GM12878 (cell line): ENCODE data around the gene MRPL16. TPM values are rescaled to one million over a fixed set of nuclear protein-coding genes. Genes with fewer than 3 reads are reported as not detected.

Source experiments
- CHD1 ChIP-seq: IDR thresholded peaks from 2 replicates; pipeline ENCODE4 v1.6.1; 2012; ENCODE audit warnings: low read depth, low read length, improper control_type of control experiment
- CUX1 ChIP-seq: IDR thresholded peaks from 2 replicates; pipeline ENCODE4 v1.6.1; 2012; ENCODE audit warnings: improper control_type of control experiment, low read depth, low read length; ENCODE audit not compliant: insufficient replicate concordance
- EZH2 ChIP-seq: IDR thresholded peaks from 2 replicates; pipeline ENCODE4 v1.6.1; 2012; ENCODE audit warnings: low read depth, mild to moderate bottlenecking, control low read depth, inconsistent platforms, low read length, borderline replicate concordance; ENCODE audit not compliant: control insufficient read depth
- NR2C1 ChIP-seq: fragments of 450-650 bp; IDR thresholded peaks from 2 replicates; pipeline ENCODE4 v1.6.1; 2017; ENCODE audit warnings: antibody characterized with exemption, mild to moderate bottlenecking, moderate library complexity
- NRF1 ChIP-seq: conservative IDR thresholded peaks from 2 replicates; pipeline ENCODE4 v1.6.1; 2011; ENCODE audit warnings: mild to moderate bottlenecking, low read depth, low read length, improper control_type of control experiment
- PKNOX1 ChIP-seq: fragments of 450-650 bp; IDR thresholded peaks from 2 replicates; pipeline ENCODE4 v1.6.1; 2016; ENCODE audit warnings: mild to moderate bottlenecking
- POLR2AphosphoS5 ChIP-seq: IDR thresholded peaks from 2 replicates; pipeline ENCODE4 v1.6.1; 2011; ENCODE audit warnings: mild to moderate bottlenecking, low read length, inconsistent platforms
- SUPT20H ChIP-seq: IDR thresholded peaks from 2 replicates; pipeline ENCODE4 v1.6.1; 2011; ENCODE audit warnings: low read depth, mild to moderate bottlenecking, low read length, moderate library complexity, borderline replicate concordance; ENCODE audit not compliant: control insufficient read depth
- TAF1 ChIP-seq: IDR thresholded peaks from 2 replicates; pipeline ENCODE4 v1.6.1; 2011; ENCODE audit warnings: mild to moderate bottlenecking, low read depth, low read length, borderline replicate concordance
- TBL1XR1 ChIP-seq: IDR thresholded peaks from 2 replicates; pipeline ENCODE4 v1.6.1; 2012; ENCODE audit warnings: low read depth, low read length, improper control_type of control experiment
- ZBED1 ChIP-seq: IDR thresholded peaks from 2 replicates; pipeline ENCODE4 v1.6.1; 2016; ENCODE audit warnings: borderline replicate concordance
- ZNF274 ChIP-seq: IDR thresholded peaks from one replicate; pipeline ENCODE4 v1.8.0; 2011; ENCODE audit not compliant: insufficient read length, insufficient read depth
- ZNF592 ChIP-seq: fragments of 450-650 bp; IDR thresholded peaks from 2 replicates; pipeline ENCODE4 v1.6.1; 2017; ENCODE audit warnings: mild to moderate bottlenecking, moderate library complexity
- ZNF687 ChIP-seq: fragments of 450-650 bp; IDR thresholded peaks from 2 replicates; pipeline ENCODE4 v1.6.1; 2017; ENCODE audit warnings: mild to moderate bottlenecking, moderate library complexity
- polyA plus RNA-seq, 11 experiments: library from polyadenylated mRNA; depleted of rRNA in 4 of 11; unstranded in 6 of 11; stranded (reverse) in 5 of 11; fragments of >200 nt; fragmentation: Nextera tagmentation in 4 of 11; fragmentation: Illumina TruSeq in 1 of 11; extraction: Ambion mirVana in 4 of 11; extraction: Trizol in 1 of 11; gene quantifications; 1 replicate in 1 of 11; 2 replicates in 10 of 11; pipeline versions ENCODE4 v1.2.1 to v1.2.3, GENCODE V29; 2011 to 2016; ENCODE audit warnings: inconsistent platforms in 2 of 11, missing spikeins in 2 of 11, low read depth in 1 of 11
- total RNA-seq, 4 experiments: library from RNA; depleted of rRNA in 3 of 4; stranded (reverse); fragments of >200 nt in 3 of 4; fragmentation: Illumina TruSeq in 1 of 4; extraction: Trizol in 1 of 4; gene quantifications; 2 replicates each; pipeline versions ENCODE4 v1.2.1 to v1.2.3, GENCODE V29; 2013 to 2021

Gene MRPL16
- total and polyA plus RNA-seq, 10 of the 15 experiments (the other 5 are each of a cell fraction or from before 2014, with no cell fraction given), result 38.2 to 167 (median 106) TPM

- TF ChIP-seq TBL1XR1, result peak; percentile 40; the same call in 1 of the 2 replicates
- no peak for TF ChIP-seq NRF1
- no peak for TF ChIP-seq SUPT20H
- TF ChIP-seq NR2C1, result peak; percentile 79
- TF ChIP-seq ZBED1, result no peak
- TF ChIP-seq CUX1, result no peak
- TF ChIP-seq EZH2, result no peak
- TF ChIP-seq TAF1, result peak; percentile 98
- TF ChIP-seq ZNF592, result no peak
- peak; percentile 79 for TF ChIP-seq PKNOX1
- TF ChIP-seq ZNF687, result no peak; the same call in 1 of the 2 replicates
- TF ChIP-seq POLR2AphosphoS5, result peak; percentile 83
- no peak for TF ChIP-seq ZNF274
- no peak for TF ChIP-seq CHD1
Observed at GRCh38 chr11:59810189-59810910, at the start of gene MRPL16 (continued).
